ENCODE data around the gene RRP9. TPM values are rescaled to one million over a fixed set of nuclear protein-coding genes. Genes with fewer than 3 reads are reported as not detected.

RRP9 gene
- total RNA-seq, 1 experiment from 2014 or later = 71.3 TPM

GRCh38 chr3:51974963-51975851, 33.5 kb upstream of the RRP9 start, which contains the start of gene ABHD14A:
TSS of gene ABHD14A (plus strand) at chr3:51975064. CDS start at chr3:51975136, 72 bp downstream.
- H3K4me3 ChIP-seq (replicated peaks in 1 of 2; ENCODE audit: low read depth in 1 of 2, low read length in 2 of 2) = peak within 1 kb of the TSS; percentile 93 to 99
- TF ChIP-seq POLR2AphosphoS5 (IDR thresholded peaks at IDR 0.05; ENCODE audit: low read depth, low read length) = peak; percentile 84
- peak; percentile 49; the same call in 1 of the 2 replicates for TF ChIP-seq ZFX (IDR thresholded peaks at IDR 0.05)
- TF ChIP-seq EZH2phosphoT487 (IDR thresholded peaks at IDR 0.05; ENCODE audit: borderline replicate concordance) = no peak
- TF ChIP-seq YY1 (IDR thresholded peaks at IDR 0.05; ENCODE audit: extremely low read depth, insufficient replicate concordance, low read depth, low read length) = peak; percentile 86
- no peak for TF ChIP-seq ZNF274 (IDR thresholded peaks at IDR 0.05; ENCODE audit: low read depth, low read length)
- TF ChIP-seq CEBPB (IDR thresholded peaks at IDR 0.05; ENCODE audit: low read depth) = no peak
- TF ChIP-seq FOSL1 (IDR thresholded peaks at IDR 0.05; ENCODE audit: low read depth) = no peak
- TF ChIP-seq POLR2A (IDR thresholded peaks at IDR 0.05; ENCODE audit: borderline replicate concordance, extremely low read depth, insufficient read depth, insufficient read length) = peak; percentile 61
- ChIA-PET CTCF (interaction anchor here (0.6 to 4.8 kb wide), 5 partner anchors 8 to 33 kb away, joined by 3 to 47 read pairs (median 6); partner anchors contain the start of genes ACY1, PARP3 and RRP9), POLR2A (interaction anchor here (1.4 to 3.3 kb wide), 2 partner anchors 8 to 32 kb away, joined by 4 to 20 read pairs; partner anchors contain the start of gene ACY1), RAD21 (ENCODE audit: low non-redundant PET in 1 of 2, low total read pairs in 2 of 2, uncharacterized antibody in 2 of 2, unreplicated experiment in 2 of 2) (interaction anchor here in 1 of 2 experiments (0.9 kb wide), 1 partner anchor 32 kb away, joined by 4 read pairs; no protein-coding TSS in a partner anchor)
- H3K4me2 ChIP-seq (ENCODE audit: low read length) = peak within 1 kb of the TSS; percentile 91
- no TSS peak for BruUV-seq (replicated peaks)
- H4K20me1 ChIP-seq (ENCODE audit: insufficient read depth) = 0 out of 2 replicates have a peak, but pooled peaks cover 4% of the 10 kb centered on the region
- peak within 1 kb of the TSS; percentile 87 for H2AFZ ChIP-seq (ENCODE audit: low read depth, low read length, poor library complexity, severe bottlenecking)
- peak within 1 kb of the TSS; percentile 100 for H3K9ac ChIP-seq (ENCODE audit: low read length)
- no peaks in the 10 kb centered on the region for H3K9me3 ChIP-seq (ENCODE audit: control insufficient read depth in 1 of 2, insufficient read depth in 1 of 2, low read depth in 1 of 2, low read length in 2 of 2)
- DNase-seq (ENCODE audit: low read depth, low spot score) = no peak
- no peaks in the 10 kb centered on the region for H3K27me3 ChIP-seq (ENCODE audit: insufficient read depth, low read length)
- H3K9me2 ChIP-seq (ENCODE audit: insufficient read depth) = no peaks in the 10 kb centered on the region
- intact Hi-C loops (cut with micrococcal nuclease) = loop anchor here (1.0 kb wide), 1 partner anchor 33 kb away; the partner anchor contains the start of gene PARP3
- H3K4me1 ChIP-seq (ENCODE audit: control insufficient read depth in 1 of 2, insufficient read depth in 2 of 2, low read length in 2 of 2) = peaks cover 17 to 45% of the 10 kb centered on the region in 2 experiments
- peak; percentile 70 for ATAC-seq
- peak within 1 kb of the TSS; percentile 97 for H3K27ac ChIP-seq (ENCODE audit: low read depth, low read length)
- peaks cover 3 to 16% of the 10 kb centered on the region in 2 experiments; a peak in 2 of 4 replicates for H3K36me3 ChIP-seq (ENCODE audit: control insufficient read depth in 1 of 2, insufficient read depth in 2 of 2, low read length in 2 of 2)
- H3K79me2 ChIP-seq (ENCODE audit: insufficient read depth, low read length) = peaks cover 33% of the 10 kb centered on the region
